HG02610 (cell line): ENCODE results near the gene CARS1.

Experiments used
- ATAC-seq: cut with Tn5 transposase; IDR thresholded peaks from one replicate; pipeline ENCODE4 v1.9.1; 2021; ENCODE audit warnings: mild to moderate bottlenecking, moderate library complexity; ENCODE audit not compliant: unreplicated experiment

Gene CARS1

GRCh38 chr11:3010521-3011275, 46.5 kb downstream of the CARS1 start:
- ATAC-seq, result no peak

- ATAC-seq, result no peak
Observed at GRCh38 chr11:3010004-3010403, 47.2 kb downstream of the CARS1 start.

GRCh38 chr11:3009481-3009880, 47.7 kb downstream of the CARS1 start:
- no peak for ATAC-seq

GRCh38 chr11:3008746-3009336, 48.4 kb downstream of the CARS1 start:
- ATAC-seq, result no peak

GRCh38 chr11:3007404-3008010, 49.7 kb downstream of the CARS1 start:
- ATAC-seq, result no peak

GRCh38 chr11:3006505-3007260, 50.5 kb downstream of the CARS1 start:
- ATAC-seq, result no peak

GRCh38 chr11:3004481-3004880, 52.7 kb downstream of the CARS1 start:
- ATAC-seq, result no peak

GRCh38 chr11:3003396-3004231, 53.6 kb downstream of the CARS1 start:
- no peak for ATAC-seq

GRCh38 chr11:3002871-3003270, 54.4 kb downstream of the CARS1 start:
- ATAC-seq, result no peak

- ATAC-seq, result no peak
Observed at GRCh38 chr11:3002351-3002861, 54.8 kb downstream of the CARS1 start.

GRCh38 chr11:3001496-3001895, 55.7 kb downstream of the CARS1 start:
- no peak for ATAC-seq

- ATAC-seq, result no peak
Observed at GRCh38 chr11:3000032-3000961, 56.9 kb downstream of the CARS1 start.

GRCh38 chr11:2999464-2999998, 57.7 kb downstream of the CARS1 start:
- ATAC-seq, result no peak

GRCh38 chr11:2998073-2998850, 59.0 kb downstream of the CARS1 start:
- ATAC-seq, result no peak

GRCh38 chr11:2997406-2997805, 59.8 kb downstream of the CARS1 start:
- no peak for ATAC-seq

- no peak for ATAC-seq
Observed at GRCh38 chr11:2996976-2997375, 60.2 kb downstream of the CARS1 start.

- ATAC-seq, result no peak
Observed at GRCh38 chr11:2995893-2996554, 61.2 kb downstream of the CARS1 start.

- ATAC-seq, result no peak
Observed at GRCh38 chr11:2995031-2995561, 62.1 kb downstream of the CARS1 start.
